Loucy (cell line): Measurements from ENCODE around the gene ALAD.

ENCODE experiments used
- H2AFZ ChIP-seq: fragments of 200-600 bp; sonication (generic); 2 replicates; pipeline ENCODE4 v1.6.0; 2016; ENCODE audit warnings: antibody characterized with exemption, mild to moderate bottlenecking, low read length, moderate library complexity
- H3F3A ChIP-seq: fragments of 200-600 bp; 2 replicates; pipeline ENCODE4 v1.6.0; 2016; ENCODE audit warnings: antibody characterized with exemption, low read depth, mild to moderate bottlenecking
- H3K27me3 ChIP-seq: fragments of 200-600 bp; sonication (generic); 2 replicates; pipeline ENCODE4 v1.6.1; 2014; ENCODE audit warnings: low read length, mild to moderate bottlenecking; ENCODE audit not compliant: insufficient read depth, poor library complexity, severe bottlenecking
- H3K36me3 ChIP-seq: fragments of 200-600 bp; sonication (generic); 2 replicates; pipeline ENCODE4 v1.6.1; 2016; ENCODE audit warnings: low read length; ENCODE audit not compliant: insufficient read depth
- H3K4me1 ChIP-seq: fragments of 200-600 bp; sonication (generic); 2 replicates; pipeline ENCODE4 v1.5.1; 2014; ENCODE audit warnings: low read length, mild to moderate bottlenecking; ENCODE audit not compliant: insufficient read depth, poor library complexity, severe bottlenecking
- H3K4me2 ChIP-seq: fragments of 200-600 bp; sonication (generic); 2 replicates; pipeline ENCODE4 v1.6.0; 2014; ENCODE audit warnings: antibody characterized with exemption, low read length, low read depth, mild to moderate bottlenecking; ENCODE audit not compliant: poor library complexity, severe bottlenecking
- H3K4me3 ChIP-seq: fragments of 200-600 bp; sonication (generic); 2 replicates; pipeline ENCODE4 v1.5.1; 2014; ENCODE audit warnings: low read length, mild to moderate bottlenecking, mixed read lengths; ENCODE audit not compliant: poor library complexity, severe bottlenecking
- H3K79me2 ChIP-seq: fragments of 200-600 bp; sonication (generic); 2 replicates; pipeline ENCODE4 v1.6.1; 2014; ENCODE audit warnings: low read length; ENCODE audit not compliant: insufficient read depth
- H3K9ac ChIP-seq: fragments of 200-600 bp; sonication (generic); 2 replicates; pipeline ENCODE4 v1.6.0; 2014; ENCODE audit warnings: mild to moderate bottlenecking, low read depth, low read length, moderate library complexity; ENCODE audit not compliant: poor library complexity, severe bottlenecking
- H3K9me2 ChIP-seq: fragments of 200-600 bp; sonication (generic); replicated peaks from 2 replicates; pipeline ENCODE4 v1.6.1; 2016; ENCODE audit warnings: low read depth, low read length, mixed read lengths
- H3K9me3 ChIP-seq: fragments of 200-600 bp; sonication (generic); 2 replicates; pipeline ENCODE4 v1.6.1; 2014; ENCODE audit warnings: mild to moderate bottlenecking, antibody characterized with exemption, low read length, low read depth; ENCODE audit not compliant: insufficient read depth
- H4K20me1 ChIP-seq: fragments of 200-600 bp; sonication (generic); 2 replicates; pipeline ENCODE4 v1.6.0; 2014; ENCODE audit warnings: antibody characterized with exemption, low read length, mild to moderate bottlenecking; ENCODE audit not compliant: insufficient read depth, poor library complexity, severe bottlenecking
- EZH2phosphoT487 ChIP-seq: fragments of 200-600 bp; IDR thresholded peaks from 2 replicates; pipeline ENCODE4 v1.6.1; 2018; ENCODE audit warnings: antibody characterized with exemption, mild to moderate bottlenecking, moderate library complexity, borderline replicate concordance
- TF ChIP-seq, protein P1 (sequence below): fragments of 200-600 bp; sonication (generic); conservative IDR thresholded peaks from 2 replicates; pipeline ENCODE4 v1.5.1; 2014; ENCODE audit warnings: mild to moderate bottlenecking, antibody characterized with exemption, low read length

Gene ALAD

DNA sequence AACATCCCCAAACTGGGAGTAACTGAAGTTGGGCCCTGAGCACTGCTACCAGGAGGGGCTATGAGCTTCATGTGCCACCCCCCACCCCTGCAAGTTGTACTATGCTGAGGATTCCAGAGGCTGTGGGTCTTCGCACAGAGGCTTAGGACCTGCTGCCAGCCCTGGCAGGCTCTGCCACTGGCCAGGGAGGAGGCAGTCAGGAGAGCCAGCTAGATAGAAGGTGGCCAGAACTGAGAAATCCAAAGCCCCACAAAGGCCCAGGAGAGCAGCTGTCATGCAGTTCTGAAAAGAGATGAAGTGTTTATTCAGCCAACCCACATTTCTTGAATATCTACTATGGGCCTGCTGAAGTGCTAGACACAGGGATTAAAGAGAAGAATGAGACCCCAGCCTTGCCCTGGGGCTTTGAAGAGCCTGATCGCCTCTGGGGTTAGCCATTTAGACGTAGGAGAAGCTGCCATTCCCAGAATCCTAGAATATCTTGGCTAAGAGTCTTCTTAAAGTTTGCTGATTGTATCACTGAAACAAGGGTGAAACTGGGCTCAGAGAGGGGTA lies 1.4 kb downstream of the ALAD start:
- peaks cover 27% of the 10 kb centered on the region for H3K4me1 ChIP-seq
- peaks cover 20% of the 10 kb centered on the region for H3K79me2 ChIP-seq
- no peak for TF ChIP-seq EZH2phosphoT487
- TF ChIP-seq, protein P1, sequence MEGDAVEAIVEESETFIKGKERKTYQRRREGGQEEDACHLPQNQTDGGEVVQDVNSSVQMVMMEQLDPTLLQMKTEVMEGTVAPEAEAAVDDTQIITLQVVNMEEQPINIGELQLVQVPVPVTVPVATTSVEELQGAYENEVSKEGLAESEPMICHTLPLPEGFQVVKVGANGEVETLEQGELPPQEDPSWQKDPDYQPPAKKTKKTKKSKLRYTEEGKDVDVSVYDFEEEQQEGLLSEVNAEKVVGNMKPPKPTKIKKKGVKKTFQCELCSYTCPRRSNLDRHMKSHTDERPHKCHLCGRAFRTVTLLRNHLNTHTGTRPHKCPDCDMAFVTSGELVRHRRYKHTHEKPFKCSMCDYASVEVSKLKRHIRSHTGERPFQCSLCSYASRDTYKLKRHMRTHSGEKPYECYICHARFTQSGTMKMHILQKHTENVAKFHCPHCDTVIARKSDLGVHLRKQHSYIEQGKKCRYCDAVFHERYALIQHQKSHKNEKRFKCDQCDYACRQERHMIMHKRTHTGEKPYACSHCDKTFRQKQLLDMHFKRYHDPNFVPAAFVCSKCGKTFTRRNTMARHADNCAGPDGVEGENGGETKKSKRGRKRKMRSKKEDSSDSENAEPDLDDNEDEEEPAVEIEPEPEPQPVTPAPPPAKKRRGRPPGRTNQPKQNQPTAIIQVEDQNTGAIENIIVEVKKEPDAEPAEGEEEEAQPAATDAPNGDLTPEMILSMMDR, result no peak
- no peaks in the 10 kb centered on the region for H4K20me1 ChIP-seq
- peak overlapping the region; percentile 100 for H3K4me3 ChIP-seq
- H3K9ac ChIP-seq, result peak overlapping the region; percentile 88
- H3K36me3 ChIP-seq, result no peaks in the 10 kb centered on the region
- no peak overlapping the region for H2AFZ ChIP-seq
- H3K9me3 ChIP-seq, result no peaks in the 10 kb centered on the region
- no peaks in the 10 kb centered on the region for H3K27me3 ChIP-seq
- H3F3A ChIP-seq, result no peaks in the 10 kb centered on the region
- no peaks in the 10 kb centered on the region for H3K9me2 ChIP-seq
- H3K4me2 ChIP-seq, result peak overlapping the region; percentile 78

DNA sequence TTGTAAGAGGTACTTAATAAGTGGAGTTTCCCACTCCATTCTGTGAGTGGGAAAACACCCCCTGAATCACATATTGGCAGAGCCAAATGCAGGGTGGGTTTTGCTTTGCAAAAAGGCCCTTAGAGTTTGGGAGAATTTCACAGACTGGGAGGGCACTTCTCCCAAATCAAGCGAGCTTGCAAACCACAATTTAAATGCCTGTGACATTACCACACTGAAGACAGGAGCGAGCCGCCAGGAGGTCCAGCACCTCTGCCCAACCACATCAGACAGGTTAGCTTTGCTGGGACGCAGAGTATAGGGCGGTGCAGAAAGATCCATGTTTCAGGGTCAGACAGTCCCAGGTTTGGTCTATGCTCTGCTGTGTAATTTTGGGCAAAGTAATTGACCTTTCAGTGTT lies 2.3 kb downstream of the ALAD start:
- no peak overlapping the region for H3K4me3 ChIP-seq
- H3F3A ChIP-seq, result no peaks in the 10 kb centered on the region
- H3K9me2 ChIP-seq, result no peaks in the 10 kb centered on the region
- peak overlapping the region; percentile 78 for H3K4me2 ChIP-seq
- TF ChIP-seq, protein P1, result no peak
- no peak for TF ChIP-seq EZH2phosphoT487
- no peak overlapping the region for H2AFZ ChIP-seq
- no peaks in the 10 kb centered on the region for H3K36me3 ChIP-seq
- peak overlapping the region; percentile 88 for H3K9ac ChIP-seq
- peaks cover 27% of the 10 kb centered on the region for H3K4me1 ChIP-seq
- peaks cover 20% of the 10 kb centered on the region for H3K79me2 ChIP-seq
- no peaks in the 10 kb centered on the region for H3K9me3 ChIP-seq
- H4K20me1 ChIP-seq, result no peaks in the 10 kb centered on the region
- H3K27me3 ChIP-seq, result no peaks in the 10 kb centered on the region

DNA sequence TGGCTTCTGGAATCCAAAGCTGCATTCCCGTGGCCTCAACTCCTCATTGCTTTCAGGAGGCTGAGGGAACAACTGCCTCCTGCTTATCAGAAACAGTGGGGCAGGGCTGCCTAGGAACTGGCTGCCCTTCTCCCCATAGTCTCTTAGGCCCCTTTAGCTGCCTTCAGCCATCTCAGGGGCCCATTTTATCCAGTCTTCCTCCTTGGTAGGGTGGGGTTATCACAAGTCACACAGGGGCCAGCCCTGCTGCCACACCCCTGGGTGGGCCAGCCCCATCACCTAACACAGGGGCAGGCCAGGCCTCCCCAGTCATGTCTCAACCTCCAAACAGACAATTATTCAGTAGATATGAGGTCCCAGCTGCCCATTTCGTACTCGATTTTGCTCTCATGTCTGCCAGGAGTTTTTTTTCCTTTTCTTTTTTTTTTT lies 3.9 kb downstream of the ALAD start:
- no peaks in the 10 kb centered on the region for H3K27me3 ChIP-seq
- H3K4me3 ChIP-seq, result no peak overlapping the region
- no peaks in the 10 kb centered on the region for H3K9me3 ChIP-seq
- H4K20me1 ChIP-seq, result no peaks in the 10 kb centered on the region
- no peaks in the 10 kb centered on the region for H3K36me3 ChIP-seq
- H3K4me2 ChIP-seq, result no peak overlapping the region
- no peak overlapping the region for H3K9ac ChIP-seq
- H2AFZ ChIP-seq, result no peak overlapping the region
- H3K4me1 ChIP-seq, result peaks cover 27% of the 10 kb centered on the region
- peaks cover 20% of the 10 kb centered on the region for H3K79me2 ChIP-seq
- no peaks in the 10 kb centered on the region for H3F3A ChIP-seq
- TF ChIP-seq, protein P1, result no peak
- no peak for TF ChIP-seq EZH2phosphoT487
- H3K9me2 ChIP-seq, result no peaks in the 10 kb centered on the region
